WTC11 (cell line): ENCODE data around the gene TMEM100. TPM values are rescaled to one million over a fixed set of nuclear protein-coding genes. Genes with fewer than 3 reads are reported as not detected.

ENCODE experiments used
- ATAC-seq: fragments of 200-7000 bp; cut with Tn5 transposase; 2 replicates; pipeline ENCODE4 v1.10.0; 2021; ENCODE audit warnings: mild to moderate bottlenecking, moderate library complexity
- CTCF ChIA-PET: fragments of 300-600 bp; sonication (Branson Sonifier 250); formaldehyde crosslinking; loops from one replicate; lab custom pipeline; 2021; ENCODE audit warnings: antibody characterized with exemption; lab: Charles Lee
- POLR2A ChIA-PET: fragments of 350-600 bp; sonication (Branson Sonifier 250); formaldehyde crosslinking; loops from one replicate; lab custom pipeline; 2021; ENCODE audit warnings: antibody characterized with exemption; lab: Charles Lee
- DNase-seq: peaks from one replicate; pipeline ENCODE4 v3.0.0; 2021; ENCODE audit warnings: low spot score
- H3K27ac Mint-ChIP-seq: 2 replicates; pipeline ENCODE4 v1.8.0; 2021; ENCODE audit warnings: mixed read lengths
- H3K27me3 Mint-ChIP-seq: 2 replicates; pipeline ENCODE4 v1.8.0; 2021; ENCODE audit warnings: low read depth, mild to moderate bottlenecking, moderate library complexity, mixed read lengths
- H3K36me3 Mint-ChIP-seq: 2 replicates; pipeline ENCODE4 v1.8.0; 2021; ENCODE audit warnings: mixed read lengths
- H3K4me1 Mint-ChIP-seq: 2 replicates; pipeline ENCODE4 v1.8.0; 2022; ENCODE audit warnings: mixed read lengths
- H3K4me3 Mint-ChIP-seq: 2 replicates; pipeline ENCODE4 v1.8.0; 2021; ENCODE audit warnings: mild to moderate bottlenecking, moderate library complexity, mixed read lengths
- H3K9me3 Mint-ChIP-seq: 2 replicates; pipeline ENCODE4 v1.8.0; 2021; ENCODE audit warnings: mixed read lengths
- CBFB ChIP-seq: sonication (generic); formaldehyde crosslinking; IDR thresholded peaks from 2 replicates; pipeline ENCODE4 v1.8.1; 2022; ENCODE audit warnings: mild to moderate bottlenecking, low read depth, missing genetic modification reagents
- CREM ChIP-seq: sonication (generic); formaldehyde crosslinking; IDR thresholded peaks from 2 replicates; pipeline ENCODE4 v1.8.1; 2022; ENCODE audit warnings: mild to moderate bottlenecking, missing genetic modification reagents, moderate library complexity
- ELF4 ChIP-seq: sonication (generic); formaldehyde crosslinking; IDR thresholded peaks from 2 replicates; pipeline ENCODE4 v1.8.1; 2022; ENCODE audit warnings: low read depth, mild to moderate bottlenecking, moderate library complexity, missing genetic modification reagents
- GTF2I ChIP-seq: fragments of 250-450 bp; sonication (Bioruptor Pico); conservative IDR thresholded peaks from 2 replicates; pipeline ENCODE4 v1.4.0; 2021; ENCODE audit warnings: mild to moderate bottlenecking
- JAZF1 ChIP-seq: fragments of 250-450 bp; sonication (Bioruptor Pico); IDR thresholded peaks from 2 replicates; pipeline ENCODE4 v1.9.0; 2021; ENCODE audit warnings: moderate library complexity, mild to moderate bottlenecking, inconsistent platforms
- SP1 ChIP-seq: sonication (generic); formaldehyde crosslinking; conservative IDR thresholded peaks from 2 replicates; pipeline ENCODE4 v1.8.1; 2022; ENCODE audit warnings: missing genetic modification reagents
- TCF7 ChIP-seq: sonication (generic); formaldehyde crosslinking; IDR thresholded peaks from 2 replicates; pipeline ENCODE4 v1.8.0; 2022; ENCODE audit warnings: mild to moderate bottlenecking, low read depth, missing genetic modification reagents, moderate library complexity
- ZNF263 ChIP-seq: sonication (generic); formaldehyde crosslinking; IDR thresholded peaks from 2 replicates; pipeline ENCODE4 v1.8.1; 2022; ENCODE audit warnings: low read depth, mild to moderate bottlenecking, moderate library complexity, missing genetic modification reagents
- ZNF671 ChIP-seq: fragments of 250-450 bp; sonication (Bioruptor Pico); IDR thresholded peaks from 2 replicates; pipeline ENCODE4 v1.8.0; 2021; ENCODE audit warnings: mild to moderate bottlenecking
- total RNA-seq: library from RNA; stranded (reverse); gene quantifications from 3 replicates; pipeline ENCODE4 v1.2.3, GENCODE V29; 2021
- TF ChIP-seq, protein P1 (sequence below): sonication (generic); formaldehyde crosslinking; conservative IDR thresholded peaks from 2 replicates; pipeline ENCODE4 v1.8.1; 2022; ENCODE audit warnings: mild to moderate bottlenecking, missing genetic modification reagents
- TF ChIP-seq, protein P2 (sequence below): fragments of 250-450 bp; sonication (Bioruptor Pico); conservative IDR thresholded peaks from 2 replicates; pipeline ENCODE4 v1.9.0; 2021; ENCODE audit warnings: mild to moderate bottlenecking
- TF ChIP-seq, protein P3 (sequence below): fragments of 250-450 bp; sonication (Bioruptor Pico); IDR thresholded peaks from 2 replicates; pipeline ENCODE4 v1.8.0; 2021; ENCODE audit warnings: mild to moderate bottlenecking
- TF ChIP-seq, protein P4 (sequence below): sonication (generic); formaldehyde crosslinking; IDR thresholded peaks from 2 replicates; pipeline ENCODE4 v1.8.0; 2023; ENCODE audit warnings: missing genetic modification reagents, mild to moderate bottlenecking, borderline replicate concordance
- TF ChIP-seq, protein P5 (sequence below): fragments of 200-600 bp; IDR thresholded peaks from 2 replicates; pipeline ENCODE4 v1.8.0; 2022; ENCODE audit warnings: antibody characterized with exemption
- TF ChIP-seq, protein P6 (sequence below): sonication (generic); formaldehyde crosslinking; conservative IDR thresholded peaks from 2 replicates; pipeline ENCODE4 v1.8.1; 2023; ENCODE audit warnings: mild to moderate bottlenecking, low read depth, missing genetic modification reagents, moderate library complexity
- TF ChIP-seq, protein P7 (sequence below): fragments of 250-450 bp; sonication (Bioruptor Pico); IDR thresholded peaks from 2 replicates; pipeline ENCODE4 v1.9.0; 2021; ENCODE audit warnings: mild to moderate bottlenecking

TMEM100 gene
- total RNA-seq, 1 experiment from 2014 or later = 1.1 TPM

DNA sequence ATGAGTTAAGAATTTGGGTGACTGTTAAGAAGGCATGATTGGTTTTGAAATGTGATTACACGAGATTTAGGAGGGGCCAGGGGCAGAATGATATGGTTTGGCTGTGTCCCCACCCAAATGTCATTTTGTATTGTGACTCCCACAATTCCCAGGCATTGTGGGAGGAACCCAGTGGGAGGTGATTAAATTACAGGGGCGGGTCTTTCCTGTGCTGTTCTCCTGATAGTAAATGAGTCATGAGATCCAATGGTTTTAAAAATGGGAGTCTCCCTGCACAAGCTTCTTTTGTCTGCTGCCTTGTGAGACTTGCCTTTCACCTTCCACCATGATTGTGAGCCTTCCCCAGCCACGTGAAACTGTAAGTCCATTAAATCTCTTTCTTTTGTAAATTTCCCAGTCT is 34.6 kb downstream of the TMEM100 start (continued):
- TF ChIP-seq GTF2I (CRISPR knock-in tag) (no peak), CBFB (CRISPR knock-in tag) (no peak), ZNF263 (CRISPR knock-in tag) (no peak), TCF7 (no peak), JAZF1 (CRISPR knock-in tag) (no peak)
- TF ChIP-seq, protein P1, sequence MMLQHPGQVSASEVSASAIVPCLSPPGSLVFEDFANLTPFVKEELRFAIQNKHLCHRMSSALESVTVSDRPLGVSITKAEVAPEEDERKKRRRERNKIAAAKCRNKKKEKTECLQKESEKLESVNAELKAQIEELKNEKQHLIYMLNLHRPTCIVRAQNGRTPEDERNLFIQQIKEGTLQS (CRISPR knock-in tag) = no peak

DNA sequence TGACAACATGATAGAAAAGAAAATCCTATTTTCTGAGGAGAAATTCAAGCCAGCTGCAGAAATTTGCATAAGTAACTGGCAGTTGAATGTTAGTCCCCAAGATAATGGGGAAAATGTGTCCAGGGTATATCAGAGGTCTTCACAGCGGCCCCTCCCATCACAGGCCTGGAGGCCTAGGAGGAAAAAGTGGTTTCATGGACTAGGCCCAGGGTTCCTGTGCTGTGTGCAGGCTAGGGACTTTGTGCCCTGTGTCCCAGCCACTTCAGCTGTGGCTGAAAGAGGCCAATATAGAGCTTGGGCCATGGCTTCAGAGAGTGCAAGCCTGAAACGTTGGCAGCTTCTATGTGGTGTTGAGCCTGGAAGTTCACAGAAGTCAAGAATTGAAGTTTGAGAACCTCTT is 35.6 kb downstream of the TMEM100 start:
- Mint-ChIP-seq H3K27me3 (no peaks in the 10 kb centered on the region), H3K4me1 (no peaks in the 10 kb centered on the region), H3K4me3 (no peak overlapping the region), H3K36me3 (peaks cover 25% of the 10 kb centered on the region), H3K9me3 (peaks cover 44% of the 10 kb centered on the region), H3K27ac (no peak overlapping the region)
- TF ChIP-seq, protein P2, sequence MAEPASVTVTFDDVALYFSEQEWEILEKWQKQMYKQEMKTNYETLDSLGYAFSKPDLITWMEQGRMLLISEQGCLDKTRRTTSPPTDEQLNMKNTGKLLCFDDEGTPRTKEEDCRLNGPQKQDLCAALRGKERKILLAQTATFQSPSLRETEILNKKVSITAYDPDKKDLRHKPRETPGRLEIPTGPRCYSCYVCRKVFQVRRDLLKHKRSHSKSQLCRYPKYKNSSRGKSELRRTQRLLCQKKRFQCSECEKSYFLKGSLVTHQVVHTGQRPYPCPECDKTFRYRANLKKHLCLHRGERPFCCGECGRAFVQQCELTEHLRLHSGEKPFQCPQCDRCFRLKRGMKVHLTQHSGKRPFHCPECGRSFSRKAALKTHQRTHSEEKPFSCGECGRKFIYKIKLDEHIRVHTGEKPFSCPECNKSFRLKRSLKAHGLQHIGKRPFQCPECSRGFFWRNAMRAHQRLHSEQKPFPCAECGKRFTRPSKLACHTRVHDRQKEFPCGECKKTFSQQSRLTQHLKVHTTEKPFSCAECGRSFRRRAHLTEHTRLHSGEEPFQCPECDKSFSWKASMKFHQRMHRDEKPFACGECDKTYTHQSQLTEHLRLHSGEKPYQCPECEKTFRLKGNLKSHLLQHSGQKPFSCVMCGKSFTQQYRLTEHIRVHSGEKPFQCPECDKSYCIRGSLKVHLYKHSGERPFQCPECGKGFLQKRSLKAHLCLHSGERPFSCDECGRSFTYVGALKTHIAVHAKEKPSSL (CRISPR knock-in tag) = no peak
- TF ChIP-seq, protein P3, sequence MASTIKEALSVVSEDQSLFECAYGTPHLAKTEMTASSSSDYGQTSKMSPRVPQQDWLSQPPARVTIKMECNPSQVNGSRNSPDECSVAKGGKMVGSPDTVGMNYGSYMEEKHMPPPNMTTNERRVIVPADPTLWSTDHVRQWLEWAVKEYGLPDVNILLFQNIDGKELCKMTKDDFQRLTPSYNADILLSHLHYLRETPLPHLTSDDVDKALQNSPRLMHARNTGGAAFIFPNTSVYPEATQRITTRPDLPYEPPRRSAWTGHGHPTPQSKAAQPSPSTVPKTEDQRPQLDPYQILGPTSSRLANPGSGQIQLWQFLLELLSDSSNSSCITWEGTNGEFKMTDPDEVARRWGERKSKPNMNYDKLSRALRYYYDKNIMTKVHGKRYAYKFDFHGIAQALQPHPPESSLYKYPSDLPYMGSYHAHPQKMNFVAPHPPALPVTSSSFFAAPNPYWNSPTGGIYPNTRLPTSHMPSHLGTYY (CRISPR knock-in tag) = no peak
- TF ChIP-seq, protein P4, sequence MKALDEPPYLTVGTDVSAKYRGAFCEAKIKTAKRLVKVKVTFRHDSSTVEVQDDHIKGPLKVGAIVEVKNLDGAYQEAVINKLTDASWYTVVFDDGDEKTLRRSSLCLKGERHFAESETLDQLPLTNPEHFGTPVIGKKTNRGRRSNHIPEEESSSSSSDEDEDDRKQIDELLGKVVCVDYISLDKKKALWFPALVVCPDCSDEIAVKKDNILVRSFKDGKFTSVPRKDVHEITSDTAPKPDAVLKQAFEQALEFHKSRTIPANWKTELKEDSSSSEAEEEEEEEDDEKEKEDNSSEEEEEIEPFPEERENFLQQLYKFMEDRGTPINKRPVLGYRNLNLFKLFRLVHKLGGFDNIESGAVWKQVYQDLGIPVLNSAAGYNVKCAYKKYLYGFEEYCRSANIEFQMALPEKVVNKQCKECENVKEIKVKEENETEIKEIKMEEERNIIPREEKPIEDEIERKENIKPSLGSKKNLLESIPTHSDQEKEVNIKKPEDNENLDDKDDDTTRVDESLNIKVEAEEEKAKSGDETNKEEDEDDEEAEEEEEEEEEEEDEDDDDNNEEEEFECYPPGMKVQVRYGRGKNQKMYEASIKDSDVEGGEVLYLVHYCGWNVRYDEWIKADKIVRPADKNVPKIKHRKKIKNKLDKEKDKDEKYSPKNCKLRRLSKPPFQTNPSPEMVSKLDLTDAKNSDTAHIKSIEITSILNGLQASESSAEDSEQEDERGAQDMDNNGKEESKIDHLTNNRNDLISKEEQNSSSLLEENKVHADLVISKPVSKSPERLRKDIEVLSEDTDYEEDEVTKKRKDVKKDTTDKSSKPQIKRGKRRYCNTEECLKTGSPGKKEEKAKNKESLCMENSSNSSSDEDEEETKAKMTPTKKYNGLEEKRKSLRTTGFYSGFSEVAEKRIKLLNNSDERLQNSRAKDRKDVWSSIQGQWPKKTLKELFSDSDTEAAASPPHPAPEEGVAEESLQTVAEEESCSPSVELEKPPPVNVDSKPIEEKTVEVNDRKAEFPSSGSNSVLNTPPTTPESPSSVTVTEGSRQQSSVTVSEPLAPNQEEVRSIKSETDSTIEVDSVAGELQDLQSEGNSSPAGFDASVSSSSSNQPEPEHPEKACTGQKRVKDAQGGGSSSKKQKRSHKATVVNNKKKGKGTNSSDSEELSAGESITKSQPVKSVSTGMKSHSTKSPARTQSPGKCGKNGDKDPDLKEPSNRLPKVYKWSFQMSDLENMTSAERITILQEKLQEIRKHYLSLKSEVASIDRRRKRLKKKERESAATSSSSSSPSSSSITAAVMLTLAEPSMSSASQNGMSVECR (CRISPR knock-in tag) = no peak
- DNase-seq (no peak), ATAC-seq (no peak)
- POLR2A ChIA-PET = no interaction called here
- CTCF ChIA-PET = no interaction called here

DNA sequence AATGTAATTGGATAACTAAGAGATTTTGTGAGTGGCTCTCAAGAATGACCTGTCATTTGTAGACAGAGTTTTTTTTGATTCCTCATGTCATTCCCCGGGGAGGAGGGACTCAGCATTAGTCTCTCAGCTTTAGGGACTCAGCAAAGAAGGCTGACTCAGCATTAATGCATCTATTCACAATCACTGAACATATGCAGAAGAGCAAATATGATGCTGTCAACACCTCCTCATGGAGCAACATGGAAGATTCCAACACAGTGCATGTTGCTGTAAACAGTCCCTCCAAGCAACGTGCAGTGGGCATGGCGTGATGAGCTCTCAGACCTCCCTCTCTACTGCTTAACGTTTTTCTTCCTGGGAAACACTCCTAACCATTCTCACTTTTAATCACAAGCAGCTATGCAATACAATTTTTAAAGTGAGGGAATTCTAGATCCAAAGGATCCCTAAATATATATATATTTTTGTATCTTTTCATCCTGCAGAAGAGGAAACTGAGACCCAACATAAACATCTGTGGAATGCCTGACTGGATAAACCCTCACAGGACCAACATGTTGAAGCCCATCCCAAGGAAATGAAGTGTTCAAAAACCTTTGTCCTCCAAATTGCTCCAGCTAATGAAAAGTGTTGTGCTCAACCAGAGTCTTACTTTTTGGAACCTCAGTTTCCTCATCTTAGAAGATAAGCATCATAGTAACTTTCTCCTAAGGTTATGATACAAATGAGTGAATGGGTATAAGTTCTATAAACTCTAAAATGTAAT is 38.9 kb downstream of the TMEM100 start:
- Mint-ChIP-seq H3K4me3 (no peak overlapping the region), H3K27ac (no peak overlapping the region), H3K27me3 (no peaks in the 10 kb centered on the region), H3K9me3 (peaks cover 39% of the 10 kb centered on the region), H3K36me3 (peaks cover 25% of the 10 kb centered on the region), H3K4me1 (no peaks in the 10 kb centered on the region)
- DNase-seq (no peak), ATAC-seq (no peak)
- POLR2A ChIA-PET = no interaction called here
- CTCF ChIA-PET = no interaction called here
- no peak for TF ChIP-seq GTF2I (CRISPR knock-in tag)
- no peak for TF ChIP-seq CREM (CRISPR knock-in tag)
- no peak for TF ChIP-seq SP1 (CRISPR knock-in tag)
- no peak for TF ChIP-seq ELF4 (CRISPR knock-in tag)
- TF ChIP-seq, protein P5, sequence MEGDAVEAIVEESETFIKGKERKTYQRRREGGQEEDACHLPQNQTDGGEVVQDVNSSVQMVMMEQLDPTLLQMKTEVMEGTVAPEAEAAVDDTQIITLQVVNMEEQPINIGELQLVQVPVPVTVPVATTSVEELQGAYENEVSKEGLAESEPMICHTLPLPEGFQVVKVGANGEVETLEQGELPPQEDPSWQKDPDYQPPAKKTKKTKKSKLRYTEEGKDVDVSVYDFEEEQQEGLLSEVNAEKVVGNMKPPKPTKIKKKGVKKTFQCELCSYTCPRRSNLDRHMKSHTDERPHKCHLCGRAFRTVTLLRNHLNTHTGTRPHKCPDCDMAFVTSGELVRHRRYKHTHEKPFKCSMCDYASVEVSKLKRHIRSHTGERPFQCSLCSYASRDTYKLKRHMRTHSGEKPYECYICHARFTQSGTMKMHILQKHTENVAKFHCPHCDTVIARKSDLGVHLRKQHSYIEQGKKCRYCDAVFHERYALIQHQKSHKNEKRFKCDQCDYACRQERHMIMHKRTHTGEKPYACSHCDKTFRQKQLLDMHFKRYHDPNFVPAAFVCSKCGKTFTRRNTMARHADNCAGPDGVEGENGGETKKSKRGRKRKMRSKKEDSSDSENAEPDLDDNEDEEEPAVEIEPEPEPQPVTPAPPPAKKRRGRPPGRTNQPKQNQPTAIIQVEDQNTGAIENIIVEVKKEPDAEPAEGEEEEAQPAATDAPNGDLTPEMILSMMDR = no peak
- TF ChIP-seq, protein P6, sequence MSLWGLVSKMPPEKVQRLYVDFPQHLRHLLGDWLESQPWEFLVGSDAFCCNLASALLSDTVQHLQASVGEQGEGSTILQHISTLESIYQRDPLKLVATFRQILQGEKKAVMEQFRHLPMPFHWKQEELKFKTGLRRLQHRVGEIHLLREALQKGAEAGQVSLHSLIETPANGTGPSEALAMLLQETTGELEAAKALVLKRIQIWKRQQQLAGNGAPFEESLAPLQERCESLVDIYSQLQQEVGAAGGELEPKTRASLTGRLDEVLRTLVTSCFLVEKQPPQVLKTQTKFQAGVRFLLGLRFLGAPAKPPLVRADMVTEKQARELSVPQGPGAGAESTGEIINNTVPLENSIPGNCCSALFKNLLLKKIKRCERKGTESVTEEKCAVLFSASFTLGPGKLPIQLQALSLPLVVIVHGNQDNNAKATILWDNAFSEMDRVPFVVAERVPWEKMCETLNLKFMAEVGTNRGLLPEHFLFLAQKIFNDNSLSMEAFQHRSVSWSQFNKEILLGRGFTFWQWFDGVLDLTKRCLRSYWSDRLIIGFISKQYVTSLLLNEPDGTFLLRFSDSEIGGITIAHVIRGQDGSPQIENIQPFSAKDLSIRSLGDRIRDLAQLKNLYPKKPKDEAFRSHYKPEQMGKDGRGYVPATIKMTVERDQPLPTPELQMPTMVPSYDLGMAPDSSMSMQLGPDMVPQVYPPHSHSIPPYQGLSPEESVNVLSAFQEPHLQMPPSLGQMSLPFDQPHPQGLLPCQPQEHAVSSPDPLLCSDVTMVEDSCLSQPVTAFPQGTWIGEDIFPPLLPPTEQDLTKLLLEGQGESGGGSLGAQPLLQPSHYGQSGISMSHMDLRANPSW (CRISPR knock-in tag) = no peak
- TF ChIP-seq, protein P7, sequence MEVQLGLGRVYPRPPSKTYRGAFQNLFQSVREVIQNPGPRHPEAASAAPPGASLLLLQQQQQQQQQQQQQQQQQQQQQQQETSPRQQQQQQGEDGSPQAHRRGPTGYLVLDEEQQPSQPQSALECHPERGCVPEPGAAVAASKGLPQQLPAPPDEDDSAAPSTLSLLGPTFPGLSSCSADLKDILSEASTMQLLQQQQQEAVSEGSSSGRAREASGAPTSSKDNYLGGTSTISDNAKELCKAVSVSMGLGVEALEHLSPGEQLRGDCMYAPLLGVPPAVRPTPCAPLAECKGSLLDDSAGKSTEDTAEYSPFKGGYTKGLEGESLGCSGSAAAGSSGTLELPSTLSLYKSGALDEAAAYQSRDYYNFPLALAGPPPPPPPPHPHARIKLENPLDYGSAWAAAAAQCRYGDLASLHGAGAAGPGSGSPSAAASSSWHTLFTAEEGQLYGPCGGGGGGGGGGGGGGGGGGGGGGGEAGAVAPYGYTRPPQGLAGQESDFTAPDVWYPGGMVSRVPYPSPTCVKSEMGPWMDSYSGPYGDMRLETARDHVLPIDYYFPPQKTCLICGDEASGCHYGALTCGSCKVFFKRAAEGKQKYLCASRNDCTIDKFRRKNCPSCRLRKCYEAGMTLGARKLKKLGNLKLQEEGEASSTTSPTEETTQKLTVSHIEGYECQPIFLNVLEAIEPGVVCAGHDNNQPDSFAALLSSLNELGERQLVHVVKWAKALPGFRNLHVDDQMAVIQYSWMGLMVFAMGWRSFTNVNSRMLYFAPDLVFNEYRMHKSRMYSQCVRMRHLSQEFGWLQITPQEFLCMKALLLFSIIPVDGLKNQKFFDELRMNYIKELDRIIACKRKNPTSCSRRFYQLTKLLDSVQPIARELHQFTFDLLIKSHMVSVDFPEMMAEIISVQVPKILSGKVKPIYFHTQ (CRISPR knock-in tag) = no peak
- TF ChIP-seq ZNF671 (CRISPR knock-in tag) = no peak
